ENCODE measurements around the gene CELF1.

CELF1 gene

GRCh38 chr11:47514825-47515647, 37.9 kb downstream of the CELF1 start:
- peaks cover 30 to 37% of the 10 kb centered on the region in 2 donors for H3K4me1 ChIP-seq (ENCODE audit: control insufficient read depth in 1 of 2, insufficient read depth in 2 of 2, low read length in 2 of 2)
- H3K9me3 ChIP-seq (ENCODE audit: control insufficient read depth in 1 of 2, low read length in 2 of 2): no peaks in the 10 kb centered on the region
- no peak overlapping the region for H3K9ac ChIP-seq (ENCODE audit: low read depth in 1 of 2, low read length in 2 of 2)
- H3K36me3 ChIP-seq (ENCODE audit: control insufficient read depth in 1 of 2, insufficient read depth in 2 of 2, low read length in 2 of 2): no peaks in the 10 kb centered on the region
- H3K27me3 ChIP-seq (ENCODE audit: control insufficient read depth in 1 of 2, insufficient read depth in 2 of 2, low read length in 2 of 2): no peaks in the 10 kb centered on the region
- no peak overlapping the region for H3K4me3 ChIP-seq (ENCODE audit: low read depth in 1 of 2, low read length in 2 of 2)
- no peak overlapping the region for H3K27ac ChIP-seq (ENCODE audit: low read depth, low read length)

GRCh38 chr11:47512701-47513100, 40.2 kb downstream of the CELF1 start:
- peaks cover 32 to 49% of the 10 kb centered on the region in 2 donors for H3K4me1 ChIP-seq (ENCODE audit: control insufficient read depth in 1 of 2, insufficient read depth in 2 of 2, low read length in 2 of 2)
- H3K9ac ChIP-seq (ENCODE audit: low read depth in 1 of 2, low read length in 2 of 2): no peak overlapping the region
- H3K4me3 ChIP-seq (ENCODE audit: low read depth in 1 of 2, low read length in 2 of 2): no peak overlapping the region
- no peak overlapping the region for H3K27ac ChIP-seq (ENCODE audit: low read depth, low read length)
- no peaks in the 10 kb centered on the region for H3K36me3 ChIP-seq (ENCODE audit: control insufficient read depth in 1 of 2, insufficient read depth in 2 of 2, low read length in 2 of 2)
- H3K27me3 ChIP-seq (ENCODE audit: control insufficient read depth in 1 of 2, insufficient read depth in 2 of 2, low read length in 2 of 2): no peaks in the 10 kb centered on the region
- H3K9me3 ChIP-seq (ENCODE audit: control insufficient read depth in 1 of 2, low read length in 2 of 2): no peaks in the 10 kb centered on the region

GRCh38 chr11:47511917-47512316, 41.0 kb downstream of the CELF1 start:
- no peaks in the 10 kb centered on the region for H3K27me3 ChIP-seq (ENCODE audit: control insufficient read depth in 1 of 2, insufficient read depth in 2 of 2, low read length in 2 of 2)
- H3K36me3 ChIP-seq (ENCODE audit: control insufficient read depth in 1 of 2, insufficient read depth in 2 of 2, low read length in 2 of 2): no peaks in the 10 kb centered on the region
- H3K4me1 ChIP-seq (ENCODE audit: control insufficient read depth in 1 of 2, insufficient read depth in 2 of 2, low read length in 2 of 2): peaks cover 40 to 48% of the 10 kb centered on the region in 2 donors
- no peak overlapping the region for H3K4me3 ChIP-seq (ENCODE audit: low read depth in 1 of 2, low read length in 2 of 2)
- no peak overlapping the region for H3K9ac ChIP-seq (ENCODE audit: low read depth in 1 of 2, low read length in 2 of 2)
- H3K9me3 ChIP-seq (ENCODE audit: control insufficient read depth in 1 of 2, low read length in 2 of 2): no peaks in the 10 kb centered on the region
- no peak overlapping the region for H3K27ac ChIP-seq (ENCODE audit: low read depth, low read length)

GRCh38 chr11:47510209-47510608, 42.7 kb downstream of the CELF1 start:
- no peaks in the 10 kb centered on the region for H3K9me3 ChIP-seq (ENCODE audit: control insufficient read depth in 1 of 2, low read length in 2 of 2)
- H3K36me3 ChIP-seq (ENCODE audit: control insufficient read depth in 1 of 2, insufficient read depth in 2 of 2, low read length in 2 of 2): no peaks in the 10 kb centered on the region
- H3K27ac ChIP-seq (ENCODE audit: low read depth, low read length): no peak overlapping the region
- H3K27me3 ChIP-seq (ENCODE audit: control insufficient read depth in 1 of 2, insufficient read depth in 2 of 2, low read length in 2 of 2): no peaks in the 10 kb centered on the region
- H3K4me1 ChIP-seq (ENCODE audit: control insufficient read depth in 1 of 2, insufficient read depth in 2 of 2, low read length in 2 of 2): peaks cover 37 to 43% of the 10 kb centered on the region in 2 donors
- H3K9ac ChIP-seq (ENCODE audit: low read depth in 1 of 2, low read length in 2 of 2): no peak overlapping the region
- no peak overlapping the region for H3K4me3 ChIP-seq (ENCODE audit: low read depth in 1 of 2, low read length in 2 of 2)

GRCh38 chr11:47509077-47509536, 43.8 kb downstream of the CELF1 start:
- Histone ChIP-seq H3K4me1 (ENCODE audit: control insufficient read depth in 1 of 2, insufficient read depth in 2 of 2, low read length in 2 of 2) (peaks cover 32% of the 10 kb centered on the region in 2 donors), H3K9ac (ENCODE audit: low read depth in 1 of 2, low read length in 2 of 2) (peak overlapping the region; percentile 40 to 44)

GRCh38 chr11:47508240-47508957, 44.5 kb downstream of the CELF1 start:
- Histone ChIP-seq H3K4me1 (ENCODE audit: control insufficient read depth in 1 of 2, insufficient read depth in 2 of 2, low read length in 2 of 2) (peaks cover 34 to 37% of the 10 kb centered on the region in 2 donors), H3K27me3 (ENCODE audit: control insufficient read depth in 1 of 2, insufficient read depth in 2 of 2, low read length in 2 of 2) (no peaks in the 10 kb centered on the region), H3K27ac (ENCODE audit: low read depth, low read length) (peak overlapping the region; percentile 30), H3K9me3 (ENCODE audit: control insufficient read depth in 1 of 2, low read length in 2 of 2) (no peaks in the 10 kb centered on the region), H3K9ac (ENCODE audit: low read depth in 1 of 2, low read length in 2 of 2) (peak overlapping the region; percentile 40 to 44), H3K4me3 (ENCODE audit: low read depth in 1 of 2, low read length in 2 of 2) (peak overlapping the region; percentile 44), H3K36me3 (ENCODE audit: control insufficient read depth in 1 of 2, insufficient read depth in 2 of 2, low read length in 2 of 2) (no peaks in the 10 kb centered on the region)

More at GRCh38 chr11:47509077-47509536, 43.8 kb downstream of the CELF1 start:
- Histone ChIP-seq H3K27ac (ENCODE audit: low read depth, low read length) (peak overlapping the region; percentile 82), H3K36me3 (ENCODE audit: control insufficient read depth in 1 of 2, insufficient read depth in 2 of 2, low read length in 2 of 2) (no peaks in the 10 kb centered on the region), H3K9me3 (ENCODE audit: control insufficient read depth in 1 of 2, low read length in 2 of 2) (no peaks in the 10 kb centered on the region), H3K4me3 (ENCODE audit: low read depth in 1 of 2, low read length in 2 of 2) (peak overlapping the region; percentile 44), H3K27me3 (ENCODE audit: control insufficient read depth in 1 of 2, insufficient read depth in 2 of 2, low read length in 2 of 2) (no peaks in the 10 kb centered on the region)

GRCh38 chr11:47507563-47508239, 45.2 kb downstream of the CELF1 start:
- Histone ChIP-seq H3K36me3 (ENCODE audit: control insufficient read depth in 1 of 2, insufficient read depth in 2 of 2, low read length in 2 of 2) (no peaks in the 10 kb centered on the region), H3K9me3 (ENCODE audit: control insufficient read depth in 1 of 2, low read length in 2 of 2) (no peaks in the 10 kb centered on the region), H3K4me1 (ENCODE audit: control insufficient read depth in 1 of 2, insufficient read depth in 2 of 2, low read length in 2 of 2) (peaks cover 41 to 43% of the 10 kb centered on the region in 2 donors), H3K9ac (ENCODE audit: low read depth in 1 of 2, low read length in 2 of 2) (no peak overlapping the region), H3K4me3 (ENCODE audit: low read depth in 1 of 2, low read length in 2 of 2) (no peak overlapping the region), H3K27me3 (ENCODE audit: control insufficient read depth in 1 of 2, insufficient read depth in 2 of 2, low read length in 2 of 2) (no peaks in the 10 kb centered on the region), H3K27ac (ENCODE audit: low read depth, low read length) (no peak overlapping the region)

GRCh38 chr11:47506795-47507562, 46.0 kb downstream of the CELF1 start:
- no peaks in the 10 kb centered on the region for H3K9me3 ChIP-seq (ENCODE audit: control insufficient read depth in 1 of 2, low read length in 2 of 2)
- no peaks in the 10 kb centered on the region for H3K36me3 ChIP-seq (ENCODE audit: control insufficient read depth in 1 of 2, insufficient read depth in 2 of 2, low read length in 2 of 2)
- H3K9ac ChIP-seq (ENCODE audit: low read depth in 1 of 2, low read length in 2 of 2): no peak overlapping the region
- peaks cover 41 to 42% of the 10 kb centered on the region in 2 donors for H3K4me1 ChIP-seq (ENCODE audit: control insufficient read depth in 1 of 2, insufficient read depth in 2 of 2, low read length in 2 of 2)
- H3K27ac ChIP-seq (ENCODE audit: low read depth, low read length): no peak overlapping the region
- H3K27me3 ChIP-seq (ENCODE audit: control insufficient read depth in 1 of 2, insufficient read depth in 2 of 2, low read length in 2 of 2): no peaks in the 10 kb centered on the region
- no peak overlapping the region for H3K4me3 ChIP-seq (ENCODE audit: low read depth in 1 of 2, low read length in 2 of 2)

GRCh38 chr11:47506373-47506772, 46.6 kb downstream of the CELF1 start:
- Histone ChIP-seq H3K4me3 (ENCODE audit: low read depth in 1 of 2, low read length in 2 of 2) (no peak overlapping the region), H3K9ac (ENCODE audit: low read depth in 1 of 2, low read length in 2 of 2) (no peak overlapping the region), H3K4me1 (ENCODE audit: control insufficient read depth in 1 of 2, insufficient read depth in 2 of 2, low read length in 2 of 2) (peaks cover 38 to 42% of the 10 kb centered on the region in 2 donors), H3K27ac (ENCODE audit: low read depth, low read length) (no peak overlapping the region), H3K36me3 (ENCODE audit: control insufficient read depth in 1 of 2, insufficient read depth in 2 of 2, low read length in 2 of 2) (no peaks in the 10 kb centered on the region), H3K27me3 (ENCODE audit: control insufficient read depth in 1 of 2, insufficient read depth in 2 of 2, low read length in 2 of 2) (no peaks in the 10 kb centered on the region), H3K9me3 (ENCODE audit: control insufficient read depth in 1 of 2, low read length in 2 of 2) (no peaks in the 10 kb centered on the region)
